ENCODE data around the gene SEPHS2. TPM values are rescaled to one million over a fixed set of nuclear protein-coding genes. Genes with fewer than 3 reads are reported as not detected.

SEPHS2 gene
- total RNA-seq, 1 experiment from 2014 or later: 52.6 TPM

- H3K9ac ChIP-seq (ENCODE audit: extremely low read depth, insufficient read length, low read length): no peak overlapping the region
- H3K56ac ChIP-seq (ENCODE audit: insufficient read length, low read depth, low read length): no peak overlapping the region
- WGBS (ENCODE audit: extremely low coverage, insufficient read length, low lambda C conversion rate): no CpG with 5 or more reads among the region's 2 CpGs
- Mint-ChIP-seq H3K9me3 (peaks cover 6 to 10% of the 10 kb centered on the region in 2 experiments; a peak in 3 of 5 replicates), H3K4me3 (peak overlapping the region; percentile 84 to 89; a peak in 4 of 5 replicates), H3K27ac (no peak overlapping the region), H3K4me1 (peaks cover 14 to 18% of the 10 kb centered on the region in 2 experiments), H3K36me3 (ENCODE audit: insufficient read depth in 1 of 3, low read depth in 3 of 3) (peaks cover 15 to 27% (median 23%) of the 10 kb centered on the region in 3 experiments), H3K27me3 (ENCODE audit: low read depth) (peaks cover 23% of the 10 kb centered on the region)
- H3K27ac ChIP-seq (ENCODE audit: insufficient read length, low read depth, low read length): no peak overlapping the region
- H4K91ac ChIP-seq (ENCODE audit: insufficient read length, low read depth, low read length): no peak overlapping the region
- H2BK120ac ChIP-seq (ENCODE audit: low read depth, low read length, poor library complexity, severe bottlenecking): no peak overlapping the region
- H3K4ac ChIP-seq (ENCODE audit: low read depth, low read length): no peak overlapping the region
- no peaks in the 10 kb centered on the region; the same call in 1 of the 2 replicates for H3K79me2 ChIP-seq (ENCODE audit: insufficient read depth, low read length)
- H3K4me1 ChIP-seq (ENCODE audit: insufficient read depth, low read length): peaks cover 3% of the 10 kb centered on the region; the same call in 1 of the 2 replicates
- no peak overlapping the region for H3K23ac ChIP-seq (ENCODE audit: insufficient read length, low read depth, low read length)
- H4K8ac ChIP-seq (replicated peaks; ENCODE audit: insufficient read length, low read depth, low read length): no peak overlapping the region
- H2AK5ac ChIP-seq (ENCODE audit: insufficient read length, low read length): no peak overlapping the region
- no peak overlapping the region for H2AFZ ChIP-seq (ENCODE audit: low read length)
- TF ChIP-seq CTCF (conservative IDR thresholded peaks at IDR 0.05): no peak
- no peaks in the 10 kb centered on the region for H3K9me3 ChIP-seq (ENCODE audit: control insufficient read depth, low read depth, low read length)
- H2BK20ac ChIP-seq (ENCODE audit: low read depth, low read length, poor library complexity, severe bottlenecking): no peak overlapping the region
- no peak overlapping the region for H2BK12ac ChIP-seq (ENCODE audit: insufficient read length, low read depth, low read length)
- H2BK5ac ChIP-seq (ENCODE audit: insufficient read length, low read length): no peak overlapping the region
- no peak overlapping the region for H3K14ac ChIP-seq (ENCODE audit: insufficient read depth, low read length)
- no peak overlapping the region for H4K5ac ChIP-seq (ENCODE audit: insufficient read length, low read depth, low read length)
- H3K27me3 ChIP-seq (ENCODE audit: insufficient read depth, low read length): no peaks in the 10 kb centered on the region
- DNase-seq: no peak
- no peak overlapping the region for H3K18ac ChIP-seq (ENCODE audit: insufficient read length, low read depth, low read length)
- H2BK15ac ChIP-seq (ENCODE audit: low read depth, low read length): no peak overlapping the region
- H3K79me1 ChIP-seq (ENCODE audit: insufficient read depth, low read depth, low read length, poor library complexity, severe bottlenecking): no peaks in the 10 kb centered on the region
- H3T11ph ChIP-seq (ENCODE audit: low read length): no peak overlapping the region
- no peak overlapping the region for H3K4me2 ChIP-seq (ENCODE audit: insufficient read depth, insufficient read length, low read length)
- H3K23me2 ChIP-seq (ENCODE audit: insufficient read length, low read depth, low read length, poor library complexity, severe bottlenecking): peaks cover 5% of the 10 kb centered on the region
- H4K20me1 ChIP-seq (ENCODE audit: control insufficient read depth, insufficient read depth, insufficient read length): no peaks in the 10 kb centered on the region
Observed at GRCh38 chr16:30443631-30444030, 2.0 kb downstream of the SEPHS2 start.
